Measurements from ENCODE around the gene CENPS.
A peak's percentile ranks its signal among the peaks of the same experiment; 100 is the strongest.

The CENPS gene

GRCh38 chr1:10459184-10459583, 29.0 kb downstream of the CENPS start:
- DNase-seq (ENCODE audit: low read depth, low spot score), result peak; percentile 45
- ChIA-PET CTCF (interaction anchor here (0.9 to 1.5 kb wide), 3 partner anchors 29 to 85 kb away, joined by 4 to 9 read pairs (median 4); partner anchors contain the start of gene CENPS), POLR2A (no interaction called here)
- no peak for TF ChIP-seq CTCF (IDR thresholded peaks at IDR 0.05; ENCODE audit: insufficient read depth, low read length, missing control alignments)
- no peak overlapping the region for H3K4me3 ChIP-seq (ENCODE audit: low read depth, low read length)

DNA sequence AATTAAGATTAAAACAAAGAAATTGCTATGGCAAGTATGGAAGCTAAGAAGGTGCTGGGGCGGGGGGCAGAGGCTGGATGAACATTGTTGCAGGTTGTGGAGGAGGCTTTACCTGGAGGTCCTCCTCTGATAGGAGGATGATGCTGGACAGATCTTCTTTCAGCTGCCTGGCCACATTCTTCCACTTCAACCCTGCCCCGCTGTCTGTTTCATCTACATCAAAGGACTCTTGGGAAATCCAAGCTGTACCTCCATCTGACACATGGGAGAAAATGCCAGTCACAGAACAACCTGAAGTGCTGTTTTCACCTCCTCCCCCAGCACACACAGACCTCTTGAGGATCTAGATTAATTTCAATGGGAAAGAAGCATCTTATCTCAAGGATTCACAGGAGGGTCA, 36.8 kb downstream of the CENPS start:
- H3K4me3 ChIP-seq (ENCODE audit: low read depth, low read length), result no peak overlapping the region
- TF ChIP-seq CTCF (IDR thresholded peaks at IDR 0.05; ENCODE audit: insufficient read depth, low read length, missing control alignments), result no peak
- ChIA-PET CTCF (no interaction called here), POLR2A (no interaction called here)
- DNase-seq (ENCODE audit: low read depth, low spot score), result no peak

DNA sequence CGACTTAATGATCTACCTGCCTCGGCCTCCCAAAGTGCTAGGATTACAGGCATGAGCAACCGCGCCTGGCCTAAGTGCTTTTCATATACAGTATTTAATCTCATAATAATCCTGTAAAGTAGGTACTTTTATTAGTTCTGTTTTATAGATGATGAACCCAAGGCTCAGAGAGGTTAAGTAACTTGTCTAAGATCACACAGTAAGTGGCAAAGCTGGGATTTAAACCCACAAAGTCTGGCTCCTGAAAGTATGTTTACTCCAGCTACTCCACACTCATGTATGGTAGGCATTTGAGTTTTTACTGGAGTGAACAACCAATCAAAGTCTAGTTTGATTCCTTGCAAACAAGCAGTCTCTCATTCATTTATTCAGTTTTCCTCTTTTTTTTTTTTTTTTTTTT, 39.8 kb downstream of the CENPS start:
- DNase-seq (ENCODE audit: low read depth, low spot score), result no peak
- no peak for TF ChIP-seq CTCF (IDR thresholded peaks at IDR 0.05; ENCODE audit: insufficient read depth, low read length, missing control alignments)
- ChIA-PET POLR2A (interaction anchor here (0.7 kb wide), 1 partner anchor 474 kb away, joined by 4 read pairs; no protein-coding TSS in a partner anchor), CTCF (interaction anchor here (2.6 kb wide), 1 partner anchor 37 kb away, joined by 7 read pairs; no protein-coding TSS in a partner anchor)
- no peak overlapping the region for H3K4me3 ChIP-seq (ENCODE audit: low read depth, low read length)

GRCh38 chr1:10471411-10472219, 41.4 kb downstream of the CENPS start:
- ChIA-PET CTCF (interaction anchor here (1.0 to 2.6 kb wide), 3 partner anchors 23 to 41 kb away, joined by 4 to 7 read pairs (median 7); partner anchors contain the start of gene CENPS), POLR2A (interaction anchor here (0.6 kb wide), 1 partner anchor 608 kb away, joined by 3 read pairs; no protein-coding TSS in a partner anchor)
- H3K4me3 ChIP-seq (ENCODE audit: low read depth, low read length), result peak overlapping the region; percentile 92
- no peak for TF ChIP-seq CTCF (IDR thresholded peaks at IDR 0.05; ENCODE audit: insufficient read depth, low read length, missing control alignments)
- no peak for DNase-seq (ENCODE audit: low read depth, low spot score)

DNA sequence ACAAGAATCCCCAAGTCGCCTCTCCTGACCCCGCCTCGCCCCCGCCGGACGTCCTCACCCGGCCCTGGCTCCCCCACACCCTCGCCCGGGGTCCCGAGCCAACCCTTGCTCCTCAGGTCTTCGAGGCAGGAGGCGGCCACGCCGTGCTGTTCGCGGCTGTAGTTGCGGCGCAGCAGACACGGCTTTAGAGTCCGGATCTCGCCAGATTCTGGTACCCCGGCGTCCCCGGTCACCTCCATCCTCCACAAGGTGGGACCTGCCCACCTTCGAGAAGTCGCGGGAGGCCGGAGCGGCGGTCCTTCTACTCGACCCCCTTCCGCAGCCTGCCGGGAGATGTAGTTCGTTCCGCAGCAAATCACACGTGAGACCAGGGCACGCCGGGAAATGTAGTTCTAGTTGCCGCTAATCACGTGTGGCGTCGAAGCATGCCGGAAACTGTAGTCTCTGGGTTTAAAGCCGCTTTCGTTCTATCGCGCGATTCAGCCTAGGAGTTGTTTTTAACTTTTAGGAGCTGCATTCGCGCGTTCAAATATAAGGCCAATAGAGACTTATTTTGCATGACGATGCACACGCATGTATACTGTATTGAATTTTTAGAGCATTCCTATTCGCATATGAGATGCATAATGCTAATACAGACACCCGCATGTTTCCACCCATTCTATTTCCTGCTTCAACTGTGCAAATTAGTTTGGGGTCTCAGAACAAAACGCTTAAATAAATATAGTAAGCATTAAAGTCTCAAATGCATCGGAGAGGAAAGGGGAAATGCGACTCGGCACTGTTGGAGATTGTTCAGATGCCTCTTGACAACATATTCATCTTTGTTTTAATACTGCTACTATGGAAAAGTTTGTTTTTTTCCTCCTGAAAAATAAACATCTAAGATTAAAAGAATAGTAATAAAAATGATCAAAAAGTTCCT, 42.2 kb downstream of the CENPS start, which contains the start of gene DFFA:
Gene DFFA (minus strand): TSS at position 310 of the 925 bp plus-strand sequence. CDS start 71 bp downstream, at position 239.
- H3K4me3 ChIP-seq (ENCODE audit: low read depth, low read length), result peak within 1 kb of the TSS; percentile 92
- ChIA-PET CTCF (interaction anchor here (0.9 to 2.6 kb wide), 5 partner anchors 15 to 42 kb away, joined by 3 to 7 read pairs (median 4); partner anchors contain the start of gene CENPS), POLR2A (no interaction called here)
- peak; percentile 69 for DNase-seq (ENCODE audit: low read depth, low spot score)
- TF ChIP-seq CTCF (IDR thresholded peaks at IDR 0.05; ENCODE audit: insufficient read depth, low read length, missing control alignments), result no peak
